Prostate gland (tissue), 2 donors: ENCODE data around the gene AMPH.

Experiments
- POLR2A ChIP-seq: fragments of 450-650 bp; IDR thresholded peaks from one replicate; pipeline ENCODE4 v1.6.1; 2016; ENCODE audit warnings: antibody characterized with exemption, mild to moderate bottlenecking
- TF ChIP-seq, protein P1 (sequence below), 4 experiments: fragments of 200-600 bp in 2 of 4; fragments of 450-650 bp in 2 of 4; sonication (generic) in 2 of 4; IDR thresholded peaks; 1 replicate in 3 of 4; 2 replicates in 1 of 4; pipeline ENCODE4 v1.5.1; 2016 to 2019; ENCODE audit warnings: antibody characterized with exemption in 4 of 4, mild to moderate bottlenecking in 2 of 4, moderate library complexity in 2 of 4

- TF ChIP-seq, protein P1, sequence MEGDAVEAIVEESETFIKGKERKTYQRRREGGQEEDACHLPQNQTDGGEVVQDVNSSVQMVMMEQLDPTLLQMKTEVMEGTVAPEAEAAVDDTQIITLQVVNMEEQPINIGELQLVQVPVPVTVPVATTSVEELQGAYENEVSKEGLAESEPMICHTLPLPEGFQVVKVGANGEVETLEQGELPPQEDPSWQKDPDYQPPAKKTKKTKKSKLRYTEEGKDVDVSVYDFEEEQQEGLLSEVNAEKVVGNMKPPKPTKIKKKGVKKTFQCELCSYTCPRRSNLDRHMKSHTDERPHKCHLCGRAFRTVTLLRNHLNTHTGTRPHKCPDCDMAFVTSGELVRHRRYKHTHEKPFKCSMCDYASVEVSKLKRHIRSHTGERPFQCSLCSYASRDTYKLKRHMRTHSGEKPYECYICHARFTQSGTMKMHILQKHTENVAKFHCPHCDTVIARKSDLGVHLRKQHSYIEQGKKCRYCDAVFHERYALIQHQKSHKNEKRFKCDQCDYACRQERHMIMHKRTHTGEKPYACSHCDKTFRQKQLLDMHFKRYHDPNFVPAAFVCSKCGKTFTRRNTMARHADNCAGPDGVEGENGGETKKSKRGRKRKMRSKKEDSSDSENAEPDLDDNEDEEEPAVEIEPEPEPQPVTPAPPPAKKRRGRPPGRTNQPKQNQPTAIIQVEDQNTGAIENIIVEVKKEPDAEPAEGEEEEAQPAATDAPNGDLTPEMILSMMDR (IDR thresholded peaks at IDR 0.05) = no peak
- no peak for TF ChIP-seq POLR2A
Measured at GRCh38 chr7:38396852-38397251, 234.3 kb downstream of the AMPH start.
